GM21360 (cell line): ENCODE results near the gene SLC25A41.

ENCODE experiments used
- ATAC-seq: cut with Tn5 transposase; IDR thresholded peaks from one replicate; pipeline ENCODE4 v1.9.1; 2021; ENCODE audit warnings: mild to moderate bottlenecking, moderate library complexity; ENCODE audit not compliant: unreplicated experiment

SLC25A41 gene

DNA sequence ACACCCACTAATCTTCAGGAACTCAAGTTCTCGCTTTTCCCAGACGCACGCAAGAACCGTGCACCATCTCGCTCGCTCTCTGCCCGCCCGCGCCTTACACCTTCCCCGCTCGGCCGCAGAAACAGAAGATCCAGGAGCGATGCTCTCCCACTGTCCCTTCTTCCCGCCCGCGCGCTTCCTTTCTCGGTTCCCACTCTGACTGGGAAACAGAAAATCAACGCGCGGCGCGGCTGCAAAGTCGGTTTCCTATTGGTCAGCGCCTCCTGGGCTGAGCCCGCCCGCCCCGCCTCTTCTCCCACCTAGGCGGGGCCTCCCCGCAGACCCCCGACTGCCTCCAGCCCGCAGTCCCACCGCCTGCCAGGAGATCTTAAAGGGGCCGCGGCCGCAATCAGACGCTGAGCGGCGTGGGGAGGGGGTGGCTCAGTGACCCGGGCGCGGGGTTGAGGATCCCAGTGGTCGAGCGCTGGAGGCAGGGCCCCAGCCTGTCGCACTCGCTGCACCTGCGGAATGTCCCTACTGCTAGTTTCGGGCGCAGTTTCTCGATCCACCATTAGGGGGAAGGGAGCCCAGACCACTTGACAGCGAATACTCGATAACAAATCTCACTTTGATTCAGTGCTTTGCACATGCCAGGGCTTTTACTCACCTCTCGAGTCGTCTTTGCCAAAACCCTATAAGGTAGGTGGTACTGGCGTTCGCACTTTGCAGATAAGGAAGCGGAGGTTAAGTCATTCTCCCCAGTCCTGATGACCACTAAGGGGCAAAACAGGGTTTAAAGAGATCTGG is 26.7 kb upstream of the SLC25A41 start:
- peak; percentile 63 for ATAC-seq

DNA sequence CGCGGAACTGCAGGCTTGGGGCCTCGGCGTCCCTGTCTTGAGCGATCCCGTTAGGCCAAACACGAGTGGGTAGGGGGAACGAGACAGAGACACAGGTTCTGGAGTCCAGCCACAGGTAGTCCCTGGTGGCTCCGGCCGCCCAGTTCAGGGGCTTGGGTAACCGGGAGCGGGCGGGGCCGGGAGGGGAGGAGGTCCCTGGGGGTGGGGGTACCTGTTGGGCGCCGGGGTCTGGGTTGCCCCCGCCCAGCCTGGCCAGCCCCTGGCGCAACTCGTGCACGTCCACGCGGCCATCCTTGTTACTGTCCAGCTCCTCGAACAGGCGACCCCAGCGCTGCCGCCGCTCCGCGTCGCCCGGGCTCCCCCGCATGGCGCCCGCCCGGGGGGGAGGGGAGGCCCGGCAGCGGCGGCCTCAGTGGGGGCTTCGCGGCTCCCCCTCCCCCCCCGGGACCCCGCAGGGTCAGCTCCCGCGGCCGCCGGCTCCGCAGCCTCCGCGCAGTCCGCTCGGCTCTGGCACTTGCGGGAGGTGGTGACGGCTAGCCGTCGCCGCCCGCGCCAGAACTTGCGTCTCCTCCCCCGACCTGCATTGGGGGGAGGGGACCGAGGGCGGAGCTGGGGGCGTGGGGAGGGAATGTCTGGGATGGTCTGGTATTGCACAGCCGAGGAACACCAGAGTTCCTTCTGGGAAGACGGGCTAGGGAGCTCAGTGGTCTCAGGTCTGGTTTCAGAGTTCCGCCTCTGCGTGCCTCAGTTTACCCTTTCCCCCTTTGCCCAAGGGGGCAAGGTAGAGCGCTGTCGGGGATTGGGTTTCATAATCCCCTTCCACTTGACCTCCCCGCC is 25.9 kb upstream of the SLC25A41 start, which contains the start of gene SLC25A23:
Gene SLC25A23, minus strand, starts transcription at position 531 of the 837 bp plus-strand sequence. Its CDS starts 164 bp downstream, at position 367.
- ATAC-seq: peak; percentile 21

DNA sequence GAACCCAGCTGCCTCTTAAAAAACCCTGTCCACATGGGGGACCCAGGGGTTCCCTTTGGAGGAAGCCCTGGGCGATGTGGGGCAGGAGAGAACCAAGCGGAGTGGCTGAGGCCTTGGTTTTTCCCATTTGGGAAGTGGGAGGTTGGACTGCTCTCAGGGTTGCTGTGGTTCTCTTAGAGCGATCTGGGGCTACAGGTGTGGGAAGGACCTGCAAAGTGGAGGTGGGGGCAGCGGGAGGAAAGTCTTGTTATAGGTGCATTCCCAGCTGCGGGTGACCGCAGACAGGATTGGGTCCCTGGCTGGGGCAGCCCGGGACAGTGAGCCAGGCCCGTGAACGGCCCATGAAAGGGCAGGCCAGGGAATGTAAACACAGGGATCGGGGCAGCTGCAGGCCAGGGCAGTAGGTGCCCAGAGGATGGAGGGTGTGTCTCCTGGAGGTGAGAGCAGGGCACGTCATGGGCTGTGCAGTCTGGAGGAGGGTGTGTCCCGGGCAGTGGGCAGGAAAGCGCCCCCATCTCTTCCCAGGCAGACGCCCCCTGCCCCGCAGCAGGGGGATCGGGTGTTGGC is 25.2 kb upstream of the SLC25A41 start:
- no peak for ATAC-seq

DNA sequence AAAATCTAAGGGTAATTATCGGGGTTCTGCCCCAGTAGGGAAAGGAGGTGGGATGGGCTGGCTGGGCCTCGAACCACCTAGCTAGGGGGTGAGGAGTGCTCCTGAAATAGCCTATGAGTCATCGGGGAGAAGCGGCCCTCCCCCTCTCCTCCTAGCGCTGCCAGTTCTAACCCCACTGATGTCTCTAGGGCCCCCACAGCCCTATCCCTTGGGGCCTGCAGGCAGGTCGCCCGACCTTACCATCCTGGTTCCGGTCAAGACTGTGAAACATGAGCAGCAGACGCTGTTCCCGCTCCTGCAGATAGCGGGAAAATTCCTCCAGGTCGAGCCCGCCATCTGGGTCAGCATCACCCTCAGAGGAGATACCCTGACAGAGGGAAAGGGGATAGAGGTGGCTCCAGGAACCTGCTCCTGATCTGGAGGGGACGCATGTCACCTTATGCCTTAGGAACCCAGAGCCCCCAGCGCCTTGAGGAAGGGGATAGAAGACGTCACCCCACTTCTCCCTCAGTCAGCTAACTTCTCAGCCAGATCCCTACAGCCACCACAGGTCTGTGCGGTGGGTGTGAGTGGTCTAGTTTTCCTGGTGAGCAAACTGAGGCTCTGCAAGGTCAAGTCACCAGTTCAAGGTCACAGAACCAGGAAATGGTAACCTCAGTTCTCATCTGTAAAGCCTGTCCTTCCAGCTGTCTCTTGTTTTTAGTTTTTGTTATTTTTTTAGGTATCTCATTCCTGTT is 24.6 kb upstream of the SLC25A41 start:
- no peak for ATAC-seq

DNA sequence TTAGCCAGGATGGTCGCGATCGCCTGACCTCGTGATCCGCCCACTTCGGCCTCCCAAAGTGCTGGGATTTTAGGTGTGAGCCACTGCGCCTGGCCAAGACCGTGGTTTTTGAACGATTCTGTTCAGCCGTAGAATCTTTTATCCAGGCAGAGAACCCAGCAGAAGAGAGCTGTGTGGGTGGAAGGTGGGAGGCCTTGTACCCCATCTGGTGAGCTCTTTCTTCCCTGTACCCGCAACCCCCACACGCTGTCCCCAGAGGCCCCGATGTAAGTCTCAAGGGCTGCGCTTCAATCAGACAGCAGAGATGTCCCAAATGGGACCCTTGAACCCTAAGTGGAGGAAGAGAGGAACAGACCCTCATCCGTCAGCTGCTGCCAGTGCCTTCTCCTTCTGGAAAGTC is 22.4 kb upstream of the SLC25A41 start:
- no peak for ATAC-seq

DNA sequence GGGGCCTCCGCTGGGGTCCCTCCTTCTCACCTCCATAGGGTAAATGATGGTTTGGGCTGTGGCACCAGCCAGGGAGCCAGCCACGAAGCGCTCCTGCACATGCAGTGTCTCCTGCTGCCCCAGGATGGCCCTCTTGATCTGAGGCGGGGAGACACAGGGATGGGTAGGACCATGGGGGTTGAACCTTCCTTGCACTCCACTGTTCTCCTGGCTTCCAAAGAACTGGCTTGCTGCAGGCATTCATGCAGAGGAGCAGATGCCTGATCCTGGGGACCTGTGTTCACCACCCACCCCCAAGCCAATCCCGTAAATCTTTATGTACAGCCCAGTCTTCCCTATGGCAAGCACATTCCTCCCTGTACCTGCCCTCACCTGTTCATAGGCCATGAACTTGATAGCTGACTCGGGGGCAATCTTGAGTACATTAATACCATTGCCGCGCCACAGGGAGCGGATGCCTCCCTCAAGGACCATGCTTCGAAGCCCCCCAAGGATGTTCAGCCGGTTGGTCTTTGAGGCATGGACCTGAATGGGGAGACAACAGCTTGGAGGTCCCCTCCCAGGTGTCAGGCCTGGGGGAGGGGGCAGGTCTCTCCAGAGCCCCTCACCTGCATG is 20.5 kb upstream of the SLC25A41 start:
- no peak for ATAC-seq

DNA sequence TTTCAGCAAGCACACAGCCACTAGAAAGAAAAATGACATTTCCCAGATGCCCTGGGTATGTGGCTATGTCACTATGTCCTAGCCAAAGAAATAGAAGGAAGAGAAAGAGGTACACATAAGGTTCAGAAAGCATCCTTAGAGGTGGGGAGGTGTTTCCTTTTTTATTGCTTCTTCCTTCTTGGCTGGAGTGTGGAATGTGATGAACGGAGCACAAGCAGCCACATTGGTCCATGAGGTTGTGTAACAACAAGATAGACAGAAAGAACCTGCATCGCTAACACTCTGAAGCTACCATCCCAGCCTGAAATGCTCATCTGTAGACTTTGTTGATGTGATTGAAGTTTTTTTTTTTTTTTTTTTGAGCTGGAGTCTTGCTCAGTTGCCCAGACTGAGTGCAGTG is 19.3 kb upstream of the SLC25A41 start:
- ATAC-seq: no peak

DNA sequence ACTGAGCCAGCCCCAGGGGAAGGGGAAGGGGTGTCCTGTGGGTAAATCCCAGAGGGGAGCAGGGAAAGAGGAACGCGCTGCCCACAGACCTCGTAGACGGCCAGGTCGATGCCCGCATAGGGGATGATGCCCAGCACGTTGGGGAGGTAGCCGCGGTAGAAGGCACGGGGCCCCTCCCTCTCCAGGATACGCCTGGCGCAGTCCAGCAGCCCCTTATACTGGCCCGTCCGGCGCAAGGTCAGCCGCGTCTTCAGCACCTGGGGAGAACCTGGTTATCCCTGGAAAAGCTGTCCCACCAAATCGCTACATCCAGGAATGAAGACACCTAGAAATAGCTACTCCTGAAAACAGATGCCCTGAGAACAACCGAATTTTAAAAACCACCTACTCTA is 18.7 kb upstream of the SLC25A41 start:
- ATAC-seq: no peak

DNA sequence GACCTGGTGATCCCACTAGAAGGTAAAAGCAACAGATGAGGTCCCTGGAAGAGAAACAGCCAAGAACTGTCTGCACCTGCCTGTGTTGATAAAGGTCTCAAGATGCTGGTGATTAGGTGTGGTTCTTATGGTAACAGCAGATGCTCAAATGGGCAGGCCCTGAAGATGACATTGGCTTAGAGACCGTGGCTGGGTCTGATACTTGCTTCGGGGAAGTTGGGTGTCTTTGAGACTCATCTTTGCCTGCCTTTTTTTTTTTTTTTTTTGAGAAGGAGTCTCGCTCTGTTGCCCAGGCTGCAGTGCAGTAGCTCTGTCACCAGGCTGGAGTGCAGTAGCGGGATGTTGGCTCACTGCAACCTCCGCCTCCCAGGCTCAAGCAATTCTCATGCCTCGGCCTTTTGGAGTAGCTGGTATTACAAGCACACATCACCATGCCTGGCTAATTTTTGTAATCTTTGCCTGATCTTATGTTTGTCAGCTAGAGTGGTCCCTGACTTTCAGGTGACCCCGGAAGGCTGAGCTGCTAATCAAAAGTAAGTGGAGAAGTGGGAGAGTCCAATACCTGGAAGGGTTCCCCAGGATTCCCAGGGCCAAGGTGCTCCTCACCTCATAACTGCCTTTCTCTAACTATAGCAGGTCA is 18.1 kb upstream of the SLC25A41 start:
- ATAC-seq: no peak

DNA sequence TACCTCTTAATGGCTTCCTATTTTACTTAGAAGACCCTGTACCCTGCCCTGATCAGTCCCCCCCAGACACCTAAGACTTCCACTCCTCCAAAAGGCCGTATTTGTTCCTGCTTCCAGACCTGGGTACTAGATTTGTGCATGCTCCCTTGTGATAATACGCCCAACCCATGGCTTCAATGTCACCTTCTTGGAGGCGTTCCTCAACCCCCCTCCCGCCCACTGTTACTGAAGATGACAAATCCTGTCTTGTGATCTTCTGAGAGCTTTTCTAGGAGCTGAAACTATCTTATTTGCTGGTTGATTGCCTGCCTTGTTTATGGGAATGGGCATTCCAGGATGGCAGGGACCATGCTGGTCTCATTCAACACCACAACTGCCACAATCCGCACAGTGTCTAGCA is 16.6 kb upstream of the SLC25A41 start:
- no peak for ATAC-seq

DNA sequence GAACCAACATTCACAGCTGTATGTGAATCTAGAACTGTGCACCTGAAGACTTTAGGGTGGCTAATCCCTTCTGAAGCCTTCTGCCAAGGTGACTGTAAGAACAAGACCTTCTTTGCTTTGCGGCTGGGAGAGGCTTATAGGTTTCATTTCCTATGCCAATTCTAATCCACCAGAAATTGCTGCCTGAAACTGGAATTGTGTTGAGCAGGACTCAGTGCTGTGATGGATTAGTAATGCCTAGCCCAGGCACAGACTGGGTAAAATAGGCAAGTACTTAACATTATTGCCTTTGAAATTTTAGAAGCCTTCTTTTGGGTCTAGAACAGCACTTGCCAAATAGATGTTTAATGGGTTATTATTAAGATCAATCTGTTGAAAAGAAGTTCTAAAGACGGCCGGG is 14.5 kb upstream of the SLC25A41 start:
- ATAC-seq: no peak

DNA sequence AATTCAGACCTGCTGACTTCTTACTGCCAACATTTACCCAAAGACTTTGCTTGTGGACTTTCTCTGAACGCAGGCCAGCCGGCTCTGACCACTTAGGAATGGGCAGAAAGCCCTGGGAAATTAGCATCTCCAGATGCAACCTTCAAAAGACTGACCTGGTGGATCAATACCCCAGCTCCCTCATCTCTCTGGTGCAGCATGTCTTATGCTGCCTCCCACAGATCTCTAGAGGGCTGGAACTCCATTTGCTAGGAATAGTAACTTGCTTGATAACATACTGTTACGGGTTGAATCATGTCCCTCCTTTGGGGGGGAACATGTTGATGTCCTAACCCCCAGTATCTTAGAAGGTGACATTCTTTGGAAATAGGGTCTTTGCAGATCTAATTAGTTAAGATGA is 12.9 kb upstream of the SLC25A41 start:
- no peak for ATAC-seq

DNA sequence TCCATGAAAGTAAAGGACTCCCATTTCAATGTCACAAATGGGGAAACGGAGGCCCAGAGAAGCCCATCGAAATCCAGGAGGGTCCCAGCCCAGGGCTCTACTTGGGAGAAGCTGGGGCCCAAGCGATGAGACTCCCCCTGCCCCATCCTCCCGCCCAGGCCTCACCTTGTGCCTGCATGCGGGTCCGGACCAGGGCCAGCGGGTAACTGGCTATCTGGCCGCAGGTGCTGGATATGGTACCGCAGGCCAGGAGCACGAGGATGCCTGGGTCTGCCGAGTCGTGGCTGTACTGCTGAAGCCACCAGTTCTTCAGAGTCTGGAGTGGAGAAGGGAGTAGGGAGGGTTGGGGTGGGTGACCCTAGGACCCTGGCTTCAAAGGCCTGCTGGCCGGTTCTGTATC is 10.4 kb upstream of the SLC25A41 start:
- ATAC-seq: no peak

DNA sequence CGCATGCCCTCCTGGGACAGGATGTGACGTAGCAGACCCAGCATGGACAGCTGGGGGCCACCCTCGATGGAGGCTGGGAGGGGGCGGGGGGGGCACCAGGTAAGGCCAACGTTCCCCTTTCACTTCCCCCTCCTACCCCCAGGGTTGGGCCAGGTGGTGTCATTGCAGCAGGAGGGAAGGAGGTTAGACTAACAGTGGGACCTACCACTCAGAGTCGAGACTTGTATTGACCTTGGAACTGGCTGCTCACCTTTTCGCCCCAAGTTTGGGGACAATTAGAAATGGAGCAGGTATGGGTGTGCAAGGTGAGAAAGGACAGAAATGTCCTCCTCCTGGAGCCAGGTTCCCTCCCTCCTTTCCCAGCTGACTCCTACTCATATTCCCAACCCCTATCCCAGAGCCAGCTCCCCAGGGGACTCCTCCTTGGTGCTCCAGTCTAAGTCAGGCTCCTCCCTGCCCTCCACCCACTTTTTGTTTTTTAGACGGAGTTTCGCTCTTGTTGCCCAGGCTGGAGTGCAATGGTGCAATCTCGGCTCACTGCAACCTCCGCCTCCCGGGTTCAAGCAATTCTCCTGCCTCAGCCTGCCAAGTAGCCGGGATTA is 8.6 kb upstream of the SLC25A41 start:
- no peak for ATAC-seq

DNA sequence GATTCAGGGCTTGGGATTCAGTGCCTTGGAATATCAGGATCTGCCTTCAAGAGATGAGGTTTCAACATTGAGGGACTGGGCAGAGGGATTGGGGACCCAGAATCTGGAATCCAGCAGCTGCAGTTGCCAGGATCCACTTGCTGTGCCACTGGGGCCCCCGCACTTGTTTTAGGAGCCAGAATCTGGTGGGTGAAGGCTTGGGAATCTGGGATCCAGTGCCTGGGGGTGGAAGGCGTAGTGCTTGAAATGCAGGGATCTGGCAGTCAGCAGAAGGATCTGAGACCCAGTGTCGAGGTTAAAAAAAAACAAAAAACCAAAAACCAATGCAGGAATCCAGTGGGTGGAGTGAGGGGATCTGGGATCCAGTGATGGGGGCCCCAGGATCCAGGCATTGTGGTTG is 7.3 kb upstream of the SLC25A41 start:
- no peak for ATAC-seq

DNA sequence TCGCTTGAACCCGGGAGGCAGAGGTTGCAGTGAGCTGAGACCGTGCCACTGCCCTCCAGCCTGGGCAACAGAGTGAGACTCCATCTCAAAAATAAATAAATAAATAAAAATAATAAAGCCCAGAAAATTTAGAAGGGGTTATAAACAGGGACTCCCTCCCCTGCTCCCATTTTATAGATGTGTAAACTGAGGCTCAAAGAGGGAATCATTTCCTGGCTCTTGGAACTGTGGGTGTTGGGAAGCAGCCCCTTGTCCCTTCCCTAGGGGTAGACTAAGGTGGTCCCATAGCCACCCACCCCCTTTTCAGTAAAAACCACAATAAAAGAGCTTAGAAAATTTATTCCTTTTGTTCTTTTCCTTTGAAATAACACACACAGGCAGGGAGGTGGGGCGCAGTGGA is 6.2 kb upstream of the SLC25A41 start:
- ATAC-seq: no peak

DNA sequence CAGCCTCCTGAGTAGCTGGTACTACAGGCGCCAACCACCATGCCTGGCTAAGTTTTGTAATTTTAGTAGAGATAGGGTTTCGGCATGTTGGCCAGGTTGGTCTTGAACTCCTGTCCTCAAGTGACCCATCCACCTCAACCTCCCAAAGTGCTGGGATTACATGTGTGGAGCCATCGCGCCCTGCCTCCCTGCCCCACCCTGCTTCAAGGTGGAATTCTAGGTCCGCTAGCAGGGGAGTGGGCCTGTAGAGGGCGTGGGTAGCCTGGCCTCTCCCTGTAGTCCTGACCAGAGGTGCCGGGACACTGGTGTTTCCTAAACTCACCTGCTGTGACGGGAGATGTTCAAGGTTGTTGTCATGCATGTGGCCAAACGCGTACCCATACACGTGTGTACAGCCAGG is 398 bp downstream of the SLC25A41 start:
- ATAC-seq: no peak

DNA sequence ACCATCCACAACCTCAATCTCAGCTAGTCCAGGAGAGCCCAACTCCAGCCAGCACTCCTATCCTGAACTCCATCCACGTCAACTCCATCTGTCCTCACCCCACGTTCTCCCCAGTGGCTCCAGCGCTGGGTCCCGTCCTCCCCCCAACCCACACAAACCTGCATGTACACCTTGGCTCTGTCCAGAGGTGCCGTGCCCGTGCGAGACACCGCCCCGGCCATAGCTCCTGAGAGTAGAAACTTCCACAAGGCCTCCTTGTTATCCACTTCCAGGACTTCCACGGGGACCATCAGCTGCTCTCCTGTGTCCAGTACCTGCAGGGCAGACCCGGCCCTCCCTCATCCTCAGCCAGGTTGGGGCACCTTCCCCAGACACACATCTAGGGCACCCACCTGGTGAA is 1.7 kb downstream of the SLC25A41 start:
- no peak for ATAC-seq

DNA sequence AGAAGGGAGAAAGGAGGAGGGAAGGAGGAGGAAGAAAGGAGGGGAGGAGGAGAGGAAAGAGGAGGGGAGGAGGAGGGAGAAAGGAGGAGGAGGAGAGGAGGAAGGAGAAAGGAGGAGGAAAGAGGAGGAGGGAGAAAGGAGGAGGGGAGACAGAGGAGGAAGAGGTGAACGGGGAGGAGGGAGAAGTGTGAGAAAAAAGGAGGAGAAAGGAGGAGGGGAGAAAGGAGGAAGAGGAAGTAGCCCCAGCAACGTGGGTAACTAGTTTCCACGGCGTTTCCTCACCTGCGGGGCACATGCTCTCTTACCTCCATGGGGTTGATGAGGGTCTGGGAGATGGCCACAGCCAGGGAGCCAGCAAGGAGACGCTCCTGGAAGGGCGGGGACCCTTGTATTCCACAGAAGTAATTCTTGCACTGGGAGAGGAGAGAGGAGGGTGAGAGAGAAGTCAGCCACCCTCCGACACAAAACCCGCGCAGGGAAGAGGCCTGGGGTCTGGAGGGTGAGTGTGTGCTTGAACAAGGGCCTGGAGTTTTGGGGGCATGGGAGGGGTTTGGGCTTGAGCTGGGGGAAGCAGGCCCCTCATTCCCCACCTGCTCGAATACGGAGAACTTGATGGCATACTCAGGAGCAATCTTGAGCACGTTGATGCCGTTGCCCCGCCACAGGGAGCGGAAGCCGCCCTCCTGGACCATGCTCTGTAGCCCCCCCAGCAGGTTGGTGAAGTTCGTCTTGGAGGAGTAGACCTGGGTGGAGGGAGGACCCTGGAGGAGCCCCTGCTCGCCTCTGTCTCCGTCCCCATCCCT is 3.9 kb downstream of the SLC25A41 start:
- no peak for ATAC-seq
